IgD-negative memory B cell (primary cell): ENCODE data around the gene TBX1. TPM values are rescaled to one million over a fixed set of nuclear protein-coding genes. Genes with fewer than 3 reads are reported as not detected.

Source experiments
- H3K27ac Mint-ChIP-seq, 3 donors: one replicate each; pipeline ENCODE4 v1.8.0; 2020 to 2022; ENCODE audit warnings: mild to moderate bottlenecking in 3 of 3, mixed read lengths in 3 of 3, moderate library complexity in 1 of 3
- H3K27me3 Mint-ChIP-seq: one replicate; pipeline ENCODE4 v1.8.0; 2021; ENCODE audit warnings: mixed read lengths
- H3K36me3 Mint-ChIP-seq: one replicate; pipeline ENCODE4 v1.8.0; 2020; ENCODE audit warnings: mild to moderate bottlenecking, mixed read lengths
- H3K4me1 Mint-ChIP-seq, 3 donors: one replicate each; pipeline ENCODE4 v1.8.0; 2020 to 2022; ENCODE audit warnings: mixed read lengths in 3 of 3, mild to moderate bottlenecking in 1 of 3
- H3K4me3 Mint-ChIP-seq, 4 donors: one replicate each; pipeline ENCODE4 v1.8.0; 2020 to 2022; ENCODE audit warnings: mild to moderate bottlenecking in 4 of 4, mixed read lengths in 4 of 4, moderate library complexity in 3 of 4
- H3K9me3 Mint-ChIP-seq, 3 donors: one replicate each; pipeline ENCODE4 v1.8.0; 2020 to 2021; ENCODE audit warnings: mixed read lengths in 3 of 3, mild to moderate bottlenecking in 1 of 3
- polyA plus RNA-seq: library from polyadenylated mRNA; unstranded; fragments of 300-500 nt; fragmentation: Illumina TruSeq; gene quantifications from one replicate; pipeline ENCODE4 v1.2.3, GENCODE V29; 2021

The TBX1 gene
- polyA plus RNA-seq, 1 donor from 2014 or later = not detected

DNA sequence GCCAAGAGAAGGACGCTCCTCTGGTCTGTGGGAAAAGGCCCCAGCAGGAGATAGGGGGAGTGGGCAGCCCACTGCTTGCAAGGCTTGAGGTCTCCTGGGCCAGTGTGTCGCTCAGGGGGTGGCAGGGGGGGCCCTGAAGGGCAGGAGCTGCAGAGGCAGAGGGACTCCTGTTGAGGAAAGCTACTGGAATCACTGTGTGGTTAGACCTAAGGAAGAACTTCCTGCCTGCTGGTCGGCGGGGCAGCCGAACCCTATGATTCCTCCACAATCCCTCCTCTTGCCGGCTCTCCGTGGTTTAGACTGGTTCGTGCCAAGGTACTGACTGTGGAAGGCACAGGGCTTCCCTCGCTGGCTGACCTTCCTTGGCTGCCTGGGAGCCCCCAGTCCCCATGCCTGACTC is 31.1 kb upstream of the TBX1 start:
- H3K36me3 Mint-ChIP-seq = no peaks in the 10 kb centered on the region
- H3K4me1 Mint-ChIP-seq = peaks cover 0 to 8% (median 3%) of the 10 kb centered on the region in 3 donors
- H3K27ac Mint-ChIP-seq = peak overlapping the region in 1 of 3 donors; percentile 5
- no peaks in the 10 kb centered on the region for H3K9me3 Mint-ChIP-seq
- H3K4me3 Mint-ChIP-seq = no peak overlapping the region
- peaks cover 9% of the 10 kb centered on the region for H3K27me3 Mint-ChIP-seq

DNA sequence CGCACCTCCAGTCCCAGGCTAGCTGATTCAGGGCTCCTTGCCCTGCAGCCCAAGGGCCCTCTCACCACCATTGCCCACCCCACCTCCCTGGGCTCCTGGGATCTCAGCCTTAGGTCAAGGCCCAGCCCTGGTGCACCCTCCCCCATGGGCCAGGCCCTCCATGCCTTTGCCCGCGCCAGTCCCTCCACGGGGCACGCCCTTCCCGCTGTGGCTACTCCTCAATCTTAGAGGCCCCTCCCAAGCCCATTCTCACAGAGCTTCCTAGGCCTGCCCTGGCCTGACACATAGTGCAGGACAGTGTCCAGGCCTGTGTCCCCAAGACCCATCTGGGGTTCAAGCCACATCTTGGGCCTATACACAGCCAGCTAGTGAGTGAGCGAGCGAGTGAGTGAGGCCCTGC is 30.4 kb upstream of the TBX1 start:
- peaks cover 2% of the 10 kb centered on the region for H3K27me3 Mint-ChIP-seq
- peaks cover 0 to 3% (median 1%) of the 10 kb centered on the region in 3 donors for H3K4me1 Mint-ChIP-seq

DNA sequence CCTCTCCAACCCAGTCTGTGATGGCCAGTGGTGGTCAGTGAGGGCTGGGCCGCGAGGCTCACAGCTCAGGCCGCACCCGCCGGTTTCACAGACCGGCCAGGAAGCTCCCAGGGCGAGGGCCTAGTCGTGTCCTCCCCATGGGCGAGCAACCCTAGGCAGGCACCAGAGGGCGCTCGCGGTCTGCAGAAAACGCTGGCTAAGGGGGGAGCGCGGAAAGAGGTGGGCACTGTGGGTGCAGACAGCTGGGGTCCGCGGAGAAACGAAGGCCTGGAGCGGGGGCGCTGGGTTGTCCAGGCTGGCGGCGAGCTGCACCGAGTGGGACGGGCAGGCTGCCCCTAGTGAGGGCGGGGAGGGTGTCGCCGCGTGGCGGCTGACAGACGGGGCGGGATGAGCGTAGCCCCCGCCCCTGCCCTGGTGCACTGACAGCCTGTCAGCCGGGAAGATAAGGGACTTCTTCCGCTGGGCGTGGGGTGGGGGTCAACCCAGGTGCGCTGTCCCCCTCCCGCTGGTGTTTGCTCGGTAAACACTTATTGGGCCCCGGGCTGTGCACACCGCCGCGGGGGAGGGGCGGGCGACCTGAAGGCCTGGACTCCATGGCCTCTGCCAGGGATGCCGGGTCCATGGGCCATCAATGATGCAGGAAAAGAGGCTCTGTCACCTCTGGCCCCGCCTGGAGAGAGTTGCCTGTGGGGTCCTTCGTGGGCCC is 29.8 kb upstream of the TBX1 start:
- Mint-ChIP-seq H3K9me3 (no peaks in the 10 kb centered on the region), H3K27ac (no peak overlapping the region), H3K4me1 (peaks cover 0 to 2% (median 1%) of the 10 kb centered on the region in 3 donors), H3K36me3 (no peaks in the 10 kb centered on the region), H3K27me3 (peaks cover 2% of the 10 kb centered on the region), H3K4me3 (peak overlapping the region in 3 of 4 donors; percentile 39 to 88 (median 77))

More for the DNA sequence above, 30.4 kb upstream of the TBX1 start:
- H3K9me3 Mint-ChIP-seq = no peaks in the 10 kb centered on the region
- no peaks in the 10 kb centered on the region for H3K36me3 Mint-ChIP-seq
- H3K4me3 Mint-ChIP-seq = no peak overlapping the region
- H3K27ac Mint-ChIP-seq = no peak overlapping the region

- Mint-ChIP-seq H3K27me3 (peaks cover 2% of the 10 kb centered on the region), H3K4me1 (peaks cover 0 to 2% (median 1%) of the 10 kb centered on the region in 3 donors), H3K4me3 (peak overlapping the region in 1 of 4 donors; percentile 17), H3K9me3 (no peaks in the 10 kb centered on the region), H3K36me3 (no peaks in the 10 kb centered on the region), H3K27ac (no peak overlapping the region)
Measured at GRCh38 chr22:19731361-19732135, 29.0 kb upstream of the TBX1 start.

DNA sequence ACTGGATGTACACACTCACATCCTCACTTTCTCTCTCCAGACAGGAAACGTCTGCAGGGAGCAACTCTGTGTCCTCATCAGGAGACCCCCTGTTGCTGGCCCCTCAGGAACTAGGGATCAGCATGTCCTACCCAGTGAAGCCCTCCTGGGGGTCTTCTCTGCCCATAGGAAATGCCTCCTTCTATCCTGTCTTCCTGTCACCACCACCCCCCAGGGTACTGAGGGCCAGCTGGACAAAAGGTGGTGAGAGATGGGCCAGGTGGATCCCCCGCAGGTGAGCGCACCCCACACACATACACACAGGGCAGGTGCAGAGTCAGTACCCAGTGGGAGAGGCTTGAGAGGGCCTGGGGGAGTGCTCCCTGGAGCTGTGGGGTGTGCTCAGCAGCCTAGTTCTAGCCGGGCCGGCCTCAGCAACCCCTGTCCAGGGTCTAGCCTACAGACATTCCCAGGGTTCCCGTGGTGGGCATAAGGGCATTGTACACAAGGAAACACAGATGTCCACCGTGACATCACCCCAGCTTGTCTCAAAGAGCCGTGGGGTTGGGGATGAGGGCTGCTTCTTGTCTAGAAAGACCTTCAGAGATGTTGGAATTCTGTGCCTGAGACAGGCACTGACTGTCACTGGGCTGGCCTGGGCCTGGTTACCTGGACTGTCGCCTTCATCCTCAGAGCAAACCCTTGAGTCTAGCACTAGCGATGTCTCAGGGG is 28.0 kb upstream of the TBX1 start:
- Mint-ChIP-seq H3K4me1 (peaks cover 0 to 2% (median 1%) of the 10 kb centered on the region in 3 donors), H3K27me3 (peaks cover 2% of the 10 kb centered on the region), H3K9me3 (no peaks in the 10 kb centered on the region), H3K36me3 (no peaks in the 10 kb centered on the region), H3K4me3 (peak overlapping the region in 1 of 4 donors; percentile 65), H3K27ac (no peak overlapping the region)

DNA sequence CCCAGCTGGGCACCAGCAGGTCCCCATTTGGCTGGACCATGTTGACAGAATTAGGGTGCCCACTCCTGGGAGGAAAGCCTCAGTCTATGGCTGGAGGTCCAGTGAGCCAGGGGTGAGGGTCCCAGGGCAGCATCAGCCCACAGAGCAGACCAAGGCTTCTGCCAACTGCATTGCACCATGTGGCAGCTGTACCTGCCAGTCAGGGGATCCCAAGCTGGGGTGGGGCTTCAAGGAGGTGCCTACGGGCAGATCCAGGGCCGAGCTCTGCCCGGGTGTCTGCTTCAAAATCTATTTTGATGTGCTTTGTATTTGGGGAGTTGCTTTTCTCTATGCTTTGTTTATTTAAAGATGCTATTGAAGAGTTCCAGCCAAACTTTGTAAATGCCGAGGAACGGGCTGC is 26.8 kb upstream of the TBX1 start:
- Mint-ChIP-seq H3K4me1 (peaks cover 0 to 2% (median 1%) of the 10 kb centered on the region in 3 donors), H3K27me3 (peaks cover 2% of the 10 kb centered on the region), H3K9me3 (no peaks in the 10 kb centered on the region), H3K36me3 (no peaks in the 10 kb centered on the region), H3K27ac (no peak overlapping the region), H3K4me3 (no peak overlapping the region)

- no peak overlapping the region for H3K27ac Mint-ChIP-seq
- no peaks in the 10 kb centered on the region for H3K9me3 Mint-ChIP-seq
- no peaks in the 10 kb centered on the region for H3K36me3 Mint-ChIP-seq
- H3K27me3 Mint-ChIP-seq = peaks cover 2% of the 10 kb centered on the region
- H3K4me1 Mint-ChIP-seq = peaks cover 0 to 2% (median 1%) of the 10 kb centered on the region in 3 donors
- no peak overlapping the region for H3K4me3 Mint-ChIP-seq
Measured at GRCh38 chr22:19734163-19734562, 26.4 kb upstream of the TBX1 start.

- H3K9me3 Mint-ChIP-seq = no peaks in the 10 kb centered on the region
- no peaks in the 10 kb centered on the region for H3K36me3 Mint-ChIP-seq
- no peak overlapping the region for H3K27ac Mint-ChIP-seq
- H3K27me3 Mint-ChIP-seq = peaks cover 2% of the 10 kb centered on the region
- H3K4me3 Mint-ChIP-seq = no peak overlapping the region
- H3K4me1 Mint-ChIP-seq = peaks cover 0 to 2% (median 1%) of the 10 kb centered on the region in 3 donors
Measured at GRCh38 chr22:19734837-19735382, 25.7 kb upstream of the TBX1 start.

DNA sequence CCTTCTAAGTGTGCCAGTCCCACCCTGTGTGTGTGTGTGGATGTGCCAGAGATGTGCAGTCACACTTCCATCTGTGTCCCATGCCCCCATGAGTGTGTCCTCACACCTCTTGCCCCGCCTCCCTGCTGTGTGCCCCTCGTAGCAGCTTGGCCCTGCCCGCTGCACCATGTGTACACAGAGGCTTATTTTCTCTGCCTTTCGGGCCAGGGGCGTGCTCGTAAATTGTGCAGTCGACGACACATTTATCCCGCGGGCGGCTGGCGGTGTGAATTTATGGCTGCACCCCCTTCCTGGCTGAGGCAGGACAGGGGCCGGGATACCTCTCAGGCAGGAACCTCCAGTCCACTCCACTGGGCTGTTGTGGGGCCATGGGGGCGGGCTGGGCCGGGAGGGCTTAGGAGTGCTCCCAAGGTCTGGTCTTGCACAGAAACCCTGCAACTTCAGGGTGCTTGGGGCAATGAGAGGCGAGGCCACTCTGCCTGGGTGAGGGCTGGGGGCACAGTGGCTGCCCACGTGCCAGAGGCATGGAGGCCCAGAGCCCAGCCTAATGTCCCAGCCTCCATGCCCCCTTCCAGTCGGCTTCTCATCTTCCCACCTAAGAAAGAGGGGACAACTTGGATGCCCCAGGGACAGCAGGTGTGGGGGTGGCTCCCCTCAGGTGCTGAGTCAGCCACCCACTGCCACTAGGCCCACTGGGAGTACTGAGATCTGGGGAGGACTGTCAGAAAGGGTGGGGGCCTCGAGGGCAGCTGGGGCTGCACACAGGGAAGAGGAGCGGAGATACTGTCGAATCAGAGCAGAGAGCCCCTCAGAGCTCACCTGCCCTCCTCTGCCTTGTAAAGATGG is 24.7 kb upstream of the TBX1 start:
- Mint-ChIP-seq H3K27ac (no peak overlapping the region), H3K27me3 (no peaks in the 10 kb centered on the region), H3K4me1 (no peaks in the 10 kb centered on the region), H3K36me3 (no peaks in the 10 kb centered on the region), H3K9me3 (no peaks in the 10 kb centered on the region), H3K4me3 (no peak overlapping the region)

DNA sequence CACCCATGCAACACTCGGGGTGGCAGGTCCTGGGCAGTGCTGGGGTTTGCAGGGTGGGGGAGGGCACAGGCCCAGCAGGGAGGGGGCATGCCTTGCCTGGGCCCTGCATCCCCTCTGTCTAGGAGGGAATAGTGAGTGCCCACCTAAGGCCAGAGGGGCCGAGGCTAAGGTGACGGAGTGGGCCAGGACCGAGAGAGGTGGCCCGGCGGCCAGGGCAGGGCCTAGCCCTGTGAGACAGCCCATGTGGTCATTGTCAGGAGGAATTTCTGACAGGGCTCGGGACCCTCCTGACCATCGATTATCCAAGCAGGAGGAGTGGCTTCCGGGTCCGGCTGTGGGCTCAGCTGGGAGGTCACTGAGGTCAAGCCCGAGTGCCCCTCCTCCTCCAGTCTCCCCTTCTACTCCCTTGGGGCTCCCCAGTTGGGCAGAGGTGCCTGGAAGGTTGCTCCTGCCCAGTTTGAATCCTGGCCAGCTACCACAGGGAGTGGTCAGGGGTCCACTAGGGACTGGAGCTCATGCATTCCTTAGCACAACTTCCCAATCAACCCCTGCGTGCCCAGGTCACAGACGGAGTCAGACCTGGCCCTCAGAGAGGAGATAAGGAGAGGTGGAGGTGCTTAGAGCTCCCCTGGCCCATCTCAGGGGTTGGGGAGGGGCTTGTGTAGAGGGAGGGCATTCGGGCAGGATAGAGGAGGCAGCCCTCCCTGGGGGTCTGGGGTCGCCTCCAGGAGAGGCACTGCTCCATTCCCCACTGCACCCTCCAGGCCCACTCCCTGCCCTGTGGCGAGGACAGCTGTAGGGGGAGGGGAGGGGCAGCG is 22.5 kb upstream of the TBX1 start:
- H3K36me3 Mint-ChIP-seq = no peaks in the 10 kb centered on the region
- no peaks in the 10 kb centered on the region for H3K27me3 Mint-ChIP-seq
- H3K4me3 Mint-ChIP-seq = no peak overlapping the region
- no peak overlapping the region for H3K27ac Mint-ChIP-seq
- no peaks in the 10 kb centered on the region for H3K4me1 Mint-ChIP-seq
- H3K9me3 Mint-ChIP-seq = no peaks in the 10 kb centered on the region

DNA sequence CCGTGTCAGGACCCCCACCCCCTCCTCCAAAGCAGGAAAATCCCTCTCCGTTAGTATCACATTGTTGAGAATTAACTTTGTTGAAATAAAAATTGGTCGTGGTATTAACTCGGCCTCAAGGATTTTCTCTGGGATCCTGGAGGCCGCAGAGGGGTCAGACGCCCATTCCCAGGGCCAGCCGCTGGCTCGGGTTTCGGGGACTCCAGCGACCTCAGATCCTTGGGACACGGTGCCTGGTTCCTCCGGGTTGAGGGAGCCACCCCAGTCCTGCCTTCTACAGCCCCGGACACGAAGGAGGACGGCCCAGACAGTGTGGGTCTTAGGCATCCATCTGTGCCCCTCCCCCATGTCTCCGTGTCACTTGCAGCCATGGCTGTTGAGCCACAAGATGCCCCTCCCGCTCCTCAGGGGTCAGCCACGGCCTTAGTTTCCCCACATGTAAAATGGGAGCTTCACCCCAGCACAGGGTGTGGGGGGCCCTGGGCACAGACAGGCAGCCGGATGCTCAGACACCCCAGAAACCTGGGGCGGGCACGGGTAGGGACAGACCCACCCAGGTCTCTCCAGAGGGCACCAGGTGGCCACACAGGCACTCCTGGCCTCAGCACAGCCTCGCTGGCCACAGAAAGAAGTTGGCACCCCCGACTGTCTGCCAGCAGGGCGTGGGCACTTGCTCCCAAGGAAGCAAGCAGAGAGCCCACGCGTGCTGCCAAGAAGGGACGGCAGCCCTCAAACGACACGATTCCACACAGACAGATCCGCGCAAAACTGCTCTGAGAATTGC is 21.7 kb upstream of the TBX1 start:
- no peaks in the 10 kb centered on the region for H3K27me3 Mint-ChIP-seq
- H3K9me3 Mint-ChIP-seq = no peaks in the 10 kb centered on the region
- H3K27ac Mint-ChIP-seq = no peak overlapping the region
- H3K4me3 Mint-ChIP-seq = no peak overlapping the region
- no peaks in the 10 kb centered on the region for H3K36me3 Mint-ChIP-seq
- no peaks in the 10 kb centered on the region for H3K4me1 Mint-ChIP-seq

DNA sequence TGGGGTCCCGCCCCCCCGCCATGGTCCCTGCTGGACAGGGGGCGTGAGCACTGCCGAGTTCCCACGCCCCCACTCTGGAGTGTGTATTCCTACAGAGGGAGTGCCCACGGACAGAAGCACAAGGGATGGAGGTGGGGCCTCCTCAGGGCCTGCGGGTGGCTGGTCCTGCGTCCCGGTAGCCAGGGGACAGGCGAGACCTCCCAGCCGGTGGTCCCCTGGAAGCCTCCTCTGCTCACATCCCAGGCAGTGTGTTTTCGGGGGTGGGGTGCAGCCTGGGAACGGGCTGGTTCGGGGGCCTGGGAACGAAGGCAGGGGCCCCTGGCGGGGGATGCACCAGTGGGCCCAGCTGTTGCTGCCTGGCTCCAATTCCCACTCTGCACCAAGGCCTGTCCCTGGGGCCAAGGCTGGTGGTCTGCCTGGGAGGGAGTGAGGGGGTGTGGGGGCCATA is 21.1 kb upstream of the TBX1 start:
- H3K4me3 Mint-ChIP-seq = no peak overlapping the region
- H3K4me1 Mint-ChIP-seq = no peaks in the 10 kb centered on the region
- H3K9me3 Mint-ChIP-seq = no peaks in the 10 kb centered on the region
- no peaks in the 10 kb centered on the region for H3K27me3 Mint-ChIP-seq
- no peak overlapping the region for H3K27ac Mint-ChIP-seq
- no peaks in the 10 kb centered on the region for H3K36me3 Mint-ChIP-seq

DNA sequence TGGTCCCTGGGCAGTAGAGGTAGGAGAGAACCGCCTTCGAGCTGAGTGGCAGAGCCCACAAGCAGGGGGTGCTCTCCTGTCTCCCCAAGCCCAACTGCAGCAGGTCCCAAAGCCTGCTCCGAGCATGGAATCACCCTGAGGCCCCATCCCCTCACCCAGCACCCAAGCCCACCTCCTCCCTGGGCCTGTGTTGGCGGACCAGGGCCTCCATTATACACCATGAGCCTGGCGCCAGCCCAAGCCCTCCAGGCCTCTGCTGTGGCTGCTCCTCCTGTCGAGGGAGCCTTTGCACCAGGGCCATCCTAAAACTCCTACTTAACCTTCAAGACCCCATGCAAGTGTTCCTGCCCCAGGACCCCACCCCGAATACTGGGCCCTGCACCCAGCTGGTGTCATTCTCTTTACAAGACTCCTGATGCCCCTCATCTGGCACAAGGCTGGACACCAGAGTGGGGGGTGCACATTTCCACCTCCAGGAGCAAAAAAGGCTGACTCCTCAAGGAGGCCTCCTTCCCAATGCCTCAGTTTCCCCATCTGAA is 20.6 kb upstream of the TBX1 start:
- H3K27ac Mint-ChIP-seq = no peak overlapping the region
- no peaks in the 10 kb centered on the region for H3K27me3 Mint-ChIP-seq
- no peaks in the 10 kb centered on the region for H3K4me1 Mint-ChIP-seq
- H3K36me3 Mint-ChIP-seq = no peaks in the 10 kb centered on the region
- no peak overlapping the region for H3K4me3 Mint-ChIP-seq
- no peaks in the 10 kb centered on the region for H3K9me3 Mint-ChIP-seq
